Mesothelial cell of epicardium (in vitro differentiated cells): ENCODE measurements around the gene AQP5. TPM values are rescaled to one million over a fixed set of nuclear protein-coding genes. Genes with fewer than 3 reads are reported as not detected.

Experiments
- DNase-seq, 2 experiments: peaks; one replicate each; pipeline ENCODE4 v3.0.0; 2021; ENCODE audit warnings: low spot score in 2 of 2; ENCODE audit not compliant: unreplicated experiment in 2 of 2
- H3K27ac Mint-ChIP-seq: 2 replicates; pipeline ENCODE4 v1.8.0; 2021; ENCODE audit warnings: mixed read lengths
- H3K27me3 Mint-ChIP-seq: 2 replicates; pipeline ENCODE4 v1.8.0; 2021; ENCODE audit warnings: low read depth, mixed read lengths
- H3K36me3 Mint-ChIP-seq: 2 replicates; pipeline ENCODE4 v1.8.0; 2021; ENCODE audit warnings: mixed read lengths
- H3K4me1 Mint-ChIP-seq: 2 replicates; pipeline ENCODE4 v1.8.0; 2021; ENCODE audit warnings: mixed read lengths
- H3K4me3 Mint-ChIP-seq: 2 replicates; pipeline ENCODE4 v1.8.0; 2021; ENCODE audit warnings: mild to moderate bottlenecking, moderate library complexity, mixed read lengths
- H3K9me3 Mint-ChIP-seq: 2 replicates; pipeline ENCODE4 v1.8.0; 2021; ENCODE audit warnings: mixed read lengths
- CTCF ChIP-seq: fragments of 200-600 bp; sonication (generic); IDR thresholded peaks from one replicate; pipeline ENCODE4 v1.5.0; 2021; ENCODE audit warnings: antibody characterized with exemption; ENCODE audit not compliant: unreplicated experiment
- total RNA-seq: library from RNA; stranded (reverse); gene quantifications from 3 replicates; pipeline ENCODE4 v1.2.1, GENCODE V29; 2021

AQP5 gene
- total RNA-seq, 1 donor from 2014 or later = 0.16 TPM

GRCh38 chr12:49948866-49949845 lies 12.5 kb upstream of the AQP5 start:
- Mint-ChIP-seq H3K27me3 (peaks cover 22% of the 10 kb centered on the region), H3K4me3 (no peak overlapping the region), H3K9me3 (no peaks in the 10 kb centered on the region), H3K27ac (no peak overlapping the region), H3K36me3 (no peaks in the 10 kb centered on the region), H3K4me1 (peaks cover 21% of the 10 kb centered on the region)
- DNase-seq = no peak
- TF ChIP-seq CTCF = no peak

DNA sequence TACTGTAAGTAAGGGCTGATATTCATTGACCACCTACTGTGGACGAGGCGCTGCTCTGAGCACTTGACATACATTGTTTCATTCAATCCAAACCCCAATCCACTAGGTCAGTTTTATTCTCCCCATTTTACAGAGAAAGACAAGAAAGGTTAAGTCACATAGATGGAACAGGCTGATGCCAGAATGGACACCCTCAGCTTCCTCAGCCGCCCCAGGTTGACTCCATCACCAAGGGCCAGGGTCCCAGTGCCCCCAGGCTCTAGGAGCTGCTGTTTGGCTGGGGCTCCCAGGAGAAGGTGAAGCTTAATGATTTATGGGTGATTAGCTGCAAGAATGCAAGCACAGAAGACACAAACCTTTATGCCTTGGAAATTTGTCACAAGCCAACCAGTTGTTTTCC lies 11.8 kb upstream of the AQP5 start:
- DNase-seq = no peak
- Mint-ChIP-seq H3K27ac (no peak overlapping the region), H3K36me3 (no peaks in the 10 kb centered on the region)

DNA sequence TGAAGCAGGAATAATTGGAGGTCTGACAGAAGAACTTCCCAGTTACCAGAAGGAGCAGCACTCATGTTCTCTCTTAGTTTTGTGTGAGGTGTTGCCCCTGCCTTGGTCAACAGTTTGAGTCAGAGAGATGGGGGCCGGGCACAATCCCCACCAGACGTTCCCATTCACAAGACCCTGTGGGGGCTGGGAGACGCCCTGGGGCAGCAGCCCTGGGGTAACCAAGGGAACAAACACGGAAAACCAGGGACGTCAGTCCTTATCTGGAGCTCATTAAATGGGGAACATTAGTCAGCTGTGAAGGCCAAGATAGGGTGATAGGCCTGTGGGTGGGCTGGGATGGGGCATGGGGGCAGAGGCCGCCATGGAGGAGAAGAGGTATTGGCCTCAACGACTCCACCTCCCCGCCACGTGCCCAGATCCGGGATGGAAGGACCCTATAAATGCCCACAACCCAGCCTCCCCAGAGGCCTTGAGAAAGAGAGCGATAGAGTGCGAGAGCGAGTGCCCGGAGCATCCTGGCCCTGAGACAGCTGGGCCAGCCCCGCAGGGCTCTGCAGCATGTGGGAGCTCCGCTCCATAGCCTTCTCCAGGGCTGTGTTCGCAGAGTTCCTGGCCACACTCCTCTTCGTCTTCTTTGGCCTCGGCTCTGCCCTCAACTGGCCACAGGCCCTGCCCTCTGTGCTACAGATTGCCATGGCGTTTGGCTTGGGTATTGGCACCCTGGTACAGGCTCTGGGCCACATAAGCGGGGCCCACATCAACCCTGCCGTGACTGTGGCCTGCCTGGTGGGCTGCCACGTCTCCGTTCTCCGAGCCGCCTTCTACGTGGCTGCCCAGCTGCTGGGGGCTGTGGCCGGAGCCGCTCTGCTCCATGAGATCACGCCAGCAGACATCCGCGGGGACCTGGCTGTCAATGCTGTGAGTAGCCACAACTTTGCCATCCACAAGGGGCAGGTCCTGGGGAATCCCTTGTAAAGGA lies 11.1 kb upstream of the AQP5 start, which contains the start of gene AQP2:
Gene AQP2 (plus strand): TSS at position 465 of the 979 bp plus-strand sequence. CDS start 94 bp downstream, at position 559.
- no peak for DNase-seq
- H3K27ac Mint-ChIP-seq = no peak within 1 kb of the TSS
- H3K4me1 Mint-ChIP-seq = peaks cover 17% of the 10 kb centered on the region
- no peak within 1 kb of the TSS for H3K4me3 Mint-ChIP-seq
- H3K36me3 Mint-ChIP-seq = no peaks in the 10 kb centered on the region
- peaks cover 18% of the 10 kb centered on the region for H3K27me3 Mint-ChIP-seq
- TF ChIP-seq CTCF = no peak
- H3K9me3 Mint-ChIP-seq = no peaks in the 10 kb centered on the region

More for the DNA sequence above, 11.8 kb upstream of the AQP5 start:
- no peak for TF ChIP-seq CTCF
- no peaks in the 10 kb centered on the region for H3K9me3 Mint-ChIP-seq
- H3K27me3 Mint-ChIP-seq = peaks cover 22% of the 10 kb centered on the region
- H3K4me3 Mint-ChIP-seq = no peak overlapping the region
- H3K4me1 Mint-ChIP-seq = peaks cover 21% of the 10 kb centered on the region

DNA sequence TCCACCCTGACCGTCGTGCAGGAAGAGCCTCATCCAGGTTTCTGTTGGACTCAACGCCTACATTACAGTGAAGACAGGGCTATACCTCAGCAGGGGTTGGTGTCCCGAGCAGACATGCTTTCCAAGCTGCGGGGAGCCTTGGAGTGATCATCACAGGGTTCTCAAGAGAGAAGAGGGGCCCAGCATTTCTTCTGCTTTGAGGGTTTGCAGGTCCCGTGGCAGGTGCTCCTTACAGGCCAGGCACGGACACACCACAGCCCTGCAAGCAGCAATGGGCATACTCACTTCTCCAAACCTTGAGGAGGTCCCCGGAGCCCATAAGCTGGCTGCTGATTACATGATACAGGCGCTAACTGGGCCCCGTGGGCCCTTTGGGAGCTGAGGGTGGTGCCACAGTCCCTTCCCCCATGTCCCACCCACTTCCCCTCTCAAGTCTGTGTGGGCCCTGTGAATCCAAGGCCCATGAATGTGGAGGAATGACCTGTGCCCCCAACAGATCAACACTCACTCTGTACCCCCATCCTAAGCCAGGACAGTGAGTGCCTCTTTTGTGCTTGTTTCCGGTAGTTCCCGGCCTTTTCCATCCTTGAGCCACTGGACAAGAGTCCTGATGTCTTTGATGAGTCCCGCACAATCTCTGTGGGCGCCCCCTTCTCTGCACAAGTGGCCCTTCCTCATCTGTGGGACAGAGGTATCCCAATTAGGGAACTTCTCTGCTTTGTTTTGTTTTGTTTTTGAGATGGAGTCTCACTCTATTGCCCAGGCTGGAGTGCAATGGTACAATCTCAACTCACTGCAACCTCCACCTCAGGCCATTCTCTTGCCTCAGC lies 10.0 kb upstream of the AQP5 start:
- peaks cover 24% of the 10 kb centered on the region for H3K27me3 Mint-ChIP-seq
- no peak overlapping the region for H3K27ac Mint-ChIP-seq
- no peak for DNase-seq
- H3K4me3 Mint-ChIP-seq = no peak overlapping the region
- H3K36me3 Mint-ChIP-seq = no peaks in the 10 kb centered on the region
- H3K4me1 Mint-ChIP-seq = peaks cover 7% of the 10 kb centered on the region
- H3K9me3 Mint-ChIP-seq = no peaks in the 10 kb centered on the region
- TF ChIP-seq CTCF = no peak
